Measurements from ENCODE around the gene C15orf61. TPM values are rescaled to one million over a fixed set of nuclear protein-coding genes. Genes with fewer than 3 reads are reported as not detected.

Gene C15orf61
- total and polyA plus RNA-seq, 2 of the 13 experiments (the other 11 are each of a cell fraction or from before 2014, with no cell fraction given), result 2.1 to 6.6 TPM

DNA sequence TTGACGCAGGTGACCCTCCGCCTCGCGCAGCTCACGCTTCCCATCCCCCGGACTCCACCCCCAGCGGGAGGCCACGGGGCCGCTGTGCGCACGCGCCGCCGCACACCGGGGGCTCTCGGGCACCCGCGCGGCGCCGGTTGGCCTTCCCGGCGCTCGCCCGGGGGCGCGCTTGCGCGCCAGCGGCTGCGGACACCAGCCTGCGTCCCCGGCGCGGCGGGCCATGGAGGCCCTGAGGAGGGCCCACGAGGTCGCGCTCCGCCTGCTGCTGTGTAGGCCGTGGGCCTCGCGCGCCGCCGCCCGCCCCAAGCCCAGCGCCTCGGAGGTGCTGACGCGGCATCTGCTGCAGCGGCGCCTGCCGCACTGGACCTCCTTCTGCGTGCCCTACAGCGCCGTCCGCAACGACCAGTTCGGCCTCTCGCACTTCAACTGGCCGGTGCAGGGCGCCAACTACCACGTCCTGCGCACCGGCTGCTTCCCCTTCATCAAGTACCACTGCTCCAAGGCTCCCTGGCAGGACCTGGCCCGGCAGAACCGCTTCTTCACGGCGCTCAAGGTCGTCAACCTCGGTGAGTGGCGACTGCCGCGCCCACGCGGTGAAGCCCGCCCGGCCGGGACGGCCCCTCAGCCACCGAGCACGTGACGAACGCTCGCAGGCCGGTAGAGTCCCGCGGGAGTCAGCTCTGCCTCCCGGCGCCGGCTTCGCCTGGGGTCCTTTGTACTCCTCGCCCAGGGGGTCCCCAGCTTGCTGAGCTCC is at the start of gene C15orf61 (continued):
- TF ChIP-seq, protein P1, sequence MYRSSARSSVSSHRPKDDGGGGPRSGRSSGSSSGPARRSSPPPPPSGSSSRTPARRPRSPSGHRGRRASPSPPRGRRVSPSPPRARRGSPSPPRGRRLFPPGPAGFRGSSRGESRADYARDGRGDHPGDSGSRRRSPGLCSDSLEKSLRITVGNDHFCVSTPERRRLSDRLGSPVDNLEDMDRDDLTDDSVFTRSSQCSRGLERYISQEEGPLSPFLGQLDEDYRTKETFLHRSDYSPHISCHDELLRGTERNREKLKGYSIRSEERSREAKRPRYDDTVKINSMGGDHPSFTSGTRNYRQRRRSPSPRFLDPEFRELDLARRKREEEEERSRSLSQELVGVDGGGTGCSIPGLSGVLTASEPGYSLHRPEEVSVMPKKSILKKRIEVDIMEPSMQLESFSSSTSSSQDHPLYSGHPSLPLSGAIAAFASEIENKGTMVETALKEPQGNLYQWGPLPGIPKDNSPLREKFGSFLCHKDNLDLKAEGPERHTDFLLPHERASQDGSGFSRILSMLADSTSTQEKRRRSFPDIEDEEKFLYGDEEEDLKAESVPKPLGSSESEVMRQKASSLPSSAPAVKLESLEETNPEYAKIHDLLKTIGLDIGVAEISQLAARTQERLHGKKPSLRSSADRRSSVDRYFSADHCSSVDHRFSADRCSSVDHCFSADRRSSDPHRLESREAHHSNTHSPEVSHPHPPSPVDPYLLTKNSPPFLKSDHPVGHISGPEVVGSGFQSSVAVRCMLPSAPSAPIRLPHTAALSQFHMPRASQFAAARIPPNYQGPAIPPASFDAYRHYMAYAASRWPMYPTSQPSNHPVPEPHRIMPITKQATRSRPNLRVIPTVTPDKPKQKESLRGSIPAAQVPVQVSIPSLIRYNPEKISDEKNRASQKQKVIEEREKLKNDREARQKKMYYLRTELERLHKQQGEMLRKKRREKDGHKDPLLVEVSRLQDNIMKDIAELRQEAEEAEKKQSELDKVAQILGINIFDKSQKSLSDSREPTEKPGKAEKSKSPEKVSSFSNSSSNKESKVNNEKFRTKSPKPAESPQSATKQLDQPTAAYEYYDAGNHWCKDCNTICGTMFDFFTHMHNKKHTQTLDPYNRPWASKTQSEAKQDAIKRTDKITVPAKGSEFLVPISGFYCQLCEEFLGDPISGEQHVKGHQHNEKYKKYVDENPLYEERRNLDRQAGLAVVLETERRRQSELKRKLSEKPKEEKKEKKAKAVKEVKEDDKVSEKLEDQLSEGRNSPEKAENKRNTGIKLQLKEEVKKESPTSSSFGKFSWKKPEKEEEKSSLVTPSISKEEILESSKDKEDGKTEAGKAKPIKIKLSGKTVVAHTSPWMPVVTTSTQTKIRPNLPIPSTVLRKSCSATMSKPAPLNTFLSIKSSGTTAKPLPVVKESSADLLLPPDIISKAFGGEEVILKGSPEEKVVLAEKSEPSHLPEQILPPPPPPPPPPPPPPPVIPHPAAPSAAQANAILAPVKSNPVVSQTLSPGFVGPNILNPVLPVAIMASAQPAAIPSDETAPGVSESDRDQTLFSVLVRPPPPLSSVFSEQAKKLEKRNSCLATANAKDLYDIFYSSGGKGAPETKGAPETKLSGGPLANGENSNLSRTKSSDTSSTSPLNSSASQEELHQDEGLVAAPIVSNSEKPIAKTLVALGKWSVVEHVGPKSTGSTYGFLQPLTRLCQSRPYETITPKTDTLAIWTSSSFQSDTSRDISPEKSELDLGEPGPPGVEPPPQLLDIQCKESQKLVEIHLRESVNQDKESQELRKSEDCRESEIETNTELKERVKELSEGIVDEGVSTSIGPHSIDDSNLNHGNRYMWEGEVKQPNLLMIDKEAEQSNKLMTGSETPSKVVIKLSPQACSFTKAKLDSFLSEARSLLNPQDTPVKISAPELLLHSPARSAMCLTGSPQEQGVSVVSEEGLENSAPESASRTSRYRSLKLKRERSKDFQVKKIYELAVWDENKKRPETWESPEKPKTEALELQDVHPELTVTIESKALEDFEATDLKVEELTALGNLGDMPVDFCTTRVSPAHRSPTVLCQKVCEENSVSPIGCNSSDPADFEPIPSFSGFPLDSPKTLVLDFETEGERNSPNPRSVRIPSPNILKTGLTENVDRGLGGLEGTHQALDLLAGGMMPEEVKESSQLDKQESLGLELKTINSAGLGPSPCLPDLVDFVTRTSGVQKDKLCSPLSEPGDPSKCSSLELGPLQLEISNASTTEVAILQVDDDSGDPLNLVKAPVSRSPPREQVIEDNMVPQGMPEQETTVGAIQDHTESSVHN (CRISPR knock-in tag; IDR thresholded peaks at IDR 0.05), result peak; percentile 87; the same call in 1 of the 2 replicates
- TF ChIP-seq, protein P2, sequence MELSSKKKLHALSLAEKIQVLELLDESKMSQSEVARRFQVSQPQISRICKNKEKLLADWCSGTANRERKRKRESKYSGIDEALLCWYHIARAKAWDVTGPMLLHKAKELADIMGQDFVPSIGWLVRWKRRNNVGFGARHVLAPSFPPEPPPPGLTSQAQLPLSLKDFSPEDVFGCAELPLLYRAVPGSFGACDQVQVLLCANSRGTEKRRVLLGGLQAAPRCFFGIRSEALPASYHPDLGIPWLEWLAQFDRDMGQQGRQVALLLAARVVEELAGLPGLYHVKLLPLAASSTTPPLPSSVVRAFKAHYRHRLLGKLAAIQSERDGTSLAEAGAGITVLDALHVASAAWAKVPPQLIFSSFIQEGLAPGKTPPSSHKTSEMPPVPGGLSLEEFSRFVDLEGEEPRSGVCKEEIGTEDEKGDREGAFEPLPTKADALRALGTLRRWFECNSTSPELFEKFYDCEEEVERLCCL (CRISPR knock-in tag; IDR thresholded peaks at IDR 0.05; ENCODE audit: borderline replicate concordance), result no peak
- TF ChIP-seq TAF1 (CRISPR knock-in tag; IDR thresholded peaks at IDR 0.05) (peak; percentile 77), HMG20B (CRISPR knock-in tag; conservative IDR thresholded peaks at IDR 0.05) (peak; percentile 58; the same call in 1 of the 2 replicates), GFI1 (CRISPR knock-in tag; IDR thresholded peaks at IDR 0.05; ENCODE audit: borderline replicate concordance) (no peak; the same call in 1 of the 2 replicates), ZNF256 (CRISPR knock-in tag; conservative IDR thresholded peaks at IDR 0.05) (no peak; the same call in none of the 2 replicates), ZBTB1 (CRISPR knock-in tag; IDR thresholded peaks at IDR 0.05; ENCODE audit: borderline replicate concordance) (no peak), HNRNPH1 (optimal IDR thresholded peaks at IDR 0.05; ENCODE audit: low read depth, low read length) (no peak), KMT2A (CRISPR knock-in tag; IDR thresholded peaks at IDR 0.05) (peak; percentile 83), HOXA9 (CRISPR knock-in tag; IDR thresholded peaks at IDR 0.05; ENCODE audit: borderline replicate concordance) (peak; percentile 90)
- TF ChIP-seq, protein P3, sequence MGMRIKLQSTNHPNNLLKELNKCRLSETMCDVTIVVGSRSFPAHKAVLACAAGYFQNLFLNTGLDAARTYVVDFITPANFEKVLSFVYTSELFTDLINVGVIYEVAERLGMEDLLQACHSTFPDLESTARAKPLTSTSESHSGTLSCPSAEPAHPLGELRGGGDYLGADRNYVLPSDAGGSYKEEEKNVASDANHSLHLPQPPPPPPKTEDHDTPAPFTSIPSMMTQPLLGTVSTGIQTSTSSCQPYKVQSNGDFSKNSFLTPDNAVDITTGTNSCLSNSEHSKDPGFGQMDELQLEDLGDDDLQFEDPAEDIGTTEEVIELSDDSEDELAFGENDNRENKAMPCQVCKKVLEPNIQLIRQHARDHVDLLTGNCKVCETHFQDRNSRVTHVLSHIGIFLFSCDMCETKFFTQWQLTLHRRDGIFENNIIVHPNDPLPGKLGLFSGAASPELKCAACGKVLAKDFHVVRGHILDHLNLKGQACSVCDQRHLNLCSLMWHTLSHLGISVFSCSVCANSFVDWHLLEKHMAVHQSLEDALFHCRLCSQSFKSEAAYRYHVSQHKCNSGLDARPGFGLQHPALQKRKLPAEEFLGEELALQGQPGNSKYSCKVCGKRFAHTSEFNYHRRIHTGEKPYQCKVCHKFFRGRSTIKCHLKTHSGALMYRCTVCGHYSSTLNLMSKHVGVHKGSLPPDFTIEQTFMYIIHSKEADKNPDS (CRISPR knock-in tag; IDR thresholded peaks at IDR 0.05), result peak; percentile 74; the same call in 1 of the 2 replicates
- TF ChIP-seq, protein P4, sequence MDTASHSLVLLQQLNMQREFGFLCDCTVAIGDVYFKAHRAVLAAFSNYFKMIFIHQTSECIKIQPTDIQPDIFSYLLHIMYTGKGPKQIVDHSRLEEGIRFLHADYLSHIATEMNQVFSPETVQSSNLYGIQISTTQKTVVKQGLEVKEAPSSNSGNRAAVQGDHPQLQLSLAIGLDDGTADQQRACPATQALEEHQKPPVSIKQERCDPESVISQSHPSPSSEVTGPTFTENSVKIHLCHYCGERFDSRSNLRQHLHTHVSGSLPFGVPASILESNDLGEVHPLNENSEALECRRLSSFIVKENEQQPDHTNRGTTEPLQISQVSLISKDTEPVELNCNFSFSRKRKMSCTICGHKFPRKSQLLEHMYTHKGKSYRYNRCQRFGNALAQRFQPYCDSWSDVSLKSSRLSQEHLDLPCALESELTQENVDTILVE (CRISPR knock-in tag; IDR thresholded peaks at IDR 0.05), result peak; percentile 82
